HG03442 (cell line): ENCODE measurements around the gene FHAD1.
A peak's percentile ranks its signal among the peaks of the same experiment; 100 is the strongest.

Experiments
- ATAC-seq: cut with Tn5 transposase; IDR thresholded peaks from one replicate; pipeline ENCODE4 v1.9.1; 2021; ENCODE audit warnings: mild to moderate bottlenecking, moderate library complexity; ENCODE audit not compliant: unreplicated experiment

Gene FHAD1

DNA sequence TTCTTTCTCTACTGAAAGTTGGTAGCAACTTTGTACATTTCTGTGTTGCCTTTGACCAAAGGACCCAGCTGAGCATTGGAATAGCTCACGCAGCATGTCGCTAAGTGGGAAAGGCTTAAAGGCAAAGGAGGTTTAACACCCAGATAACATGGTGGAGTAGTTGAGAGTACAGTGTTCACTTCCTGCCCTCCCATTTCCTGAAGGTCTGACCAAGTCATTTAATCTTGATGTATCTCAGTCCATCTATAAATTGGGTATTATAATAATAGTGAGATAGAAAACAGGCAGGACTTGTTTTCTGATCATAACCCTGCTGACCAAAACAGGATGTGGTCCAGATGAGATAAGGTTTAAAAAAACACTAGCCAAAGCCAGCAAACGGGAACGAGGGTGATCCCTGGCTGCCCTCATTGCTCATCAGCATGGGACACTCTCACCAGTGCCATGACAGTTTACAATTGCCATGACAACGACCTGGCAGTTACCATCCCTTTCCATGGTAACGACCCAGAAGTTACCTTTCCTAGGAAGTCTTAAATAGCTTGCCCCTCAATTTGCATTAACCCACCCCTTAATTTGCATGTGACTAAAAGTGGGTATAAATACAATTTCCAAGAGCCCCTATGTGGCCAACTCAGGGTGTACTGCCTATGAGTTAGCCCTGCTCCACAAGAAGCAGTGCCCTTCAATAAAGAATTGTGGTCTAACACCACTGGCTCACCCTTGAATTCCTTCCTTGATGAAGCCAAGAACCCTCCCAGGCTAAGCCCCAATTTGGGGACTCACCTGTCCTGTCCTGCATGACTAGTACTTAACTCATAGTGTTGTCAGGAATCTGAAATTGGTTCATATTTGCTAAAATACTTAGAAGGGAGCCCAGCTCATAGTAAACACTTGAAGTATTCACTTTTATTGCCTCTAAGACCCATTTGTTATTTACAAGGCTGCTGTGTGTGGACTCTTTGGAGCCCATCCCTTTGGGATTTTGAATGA, 28.4 kb upstream of the FHAD1 start:
- no peak for ATAC-seq

DNA sequence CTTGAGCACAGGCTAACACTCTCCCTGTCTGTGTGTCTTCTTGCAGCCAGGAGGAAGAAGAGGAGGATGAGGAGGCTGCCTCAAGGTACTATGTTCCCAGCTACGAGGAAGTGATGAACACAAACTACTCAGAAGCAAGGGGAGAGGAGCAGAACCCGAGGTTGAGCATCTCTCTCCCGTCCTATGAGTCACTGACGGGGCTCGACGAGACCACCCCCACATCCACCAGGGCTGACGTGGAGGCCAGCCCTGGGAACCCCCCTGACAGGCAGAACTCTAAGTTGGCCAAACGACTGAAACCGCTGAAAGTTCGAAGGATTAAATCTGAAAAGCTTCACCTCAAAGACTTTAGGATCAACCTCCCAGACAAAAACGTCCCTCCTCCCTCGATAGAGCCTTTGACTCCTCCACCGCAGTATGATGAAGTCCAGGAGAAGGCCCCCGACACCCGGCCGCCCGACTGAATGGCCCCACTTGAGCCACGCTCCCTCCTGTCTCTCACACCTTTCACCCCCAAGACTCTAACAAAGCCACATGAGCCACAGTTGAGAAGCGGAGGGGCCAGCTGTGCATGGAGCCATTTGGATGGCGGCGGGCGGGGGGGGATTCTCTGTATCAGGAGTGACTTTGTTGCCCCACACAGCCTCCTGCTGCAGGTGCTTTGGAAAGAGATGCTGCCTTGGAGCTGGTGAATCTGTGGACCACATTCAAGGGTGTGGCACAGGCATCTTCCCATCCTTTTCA, 27.6 kb upstream of the FHAD1 start:
- no peak for ATAC-seq

DNA sequence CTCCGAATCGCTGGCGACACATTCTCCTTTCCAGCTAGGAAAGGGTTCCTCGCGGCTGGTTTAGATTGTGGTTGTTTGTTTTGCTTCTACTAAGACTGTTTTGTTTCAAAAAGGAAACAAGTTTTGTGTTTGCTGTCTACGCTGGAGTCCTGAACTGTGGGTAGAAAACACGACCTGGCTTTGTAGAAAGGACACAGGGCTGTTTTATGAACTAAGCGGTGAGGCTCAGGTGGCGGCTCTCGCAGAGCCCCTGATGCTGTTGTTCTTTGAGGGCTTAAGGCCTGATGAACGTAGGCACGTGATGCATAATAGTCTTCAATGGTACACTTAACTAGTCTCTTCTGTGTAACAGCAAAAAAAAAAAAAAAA, 27.0 kb upstream of the FHAD1 start:
- no peak for ATAC-seq

DNA sequence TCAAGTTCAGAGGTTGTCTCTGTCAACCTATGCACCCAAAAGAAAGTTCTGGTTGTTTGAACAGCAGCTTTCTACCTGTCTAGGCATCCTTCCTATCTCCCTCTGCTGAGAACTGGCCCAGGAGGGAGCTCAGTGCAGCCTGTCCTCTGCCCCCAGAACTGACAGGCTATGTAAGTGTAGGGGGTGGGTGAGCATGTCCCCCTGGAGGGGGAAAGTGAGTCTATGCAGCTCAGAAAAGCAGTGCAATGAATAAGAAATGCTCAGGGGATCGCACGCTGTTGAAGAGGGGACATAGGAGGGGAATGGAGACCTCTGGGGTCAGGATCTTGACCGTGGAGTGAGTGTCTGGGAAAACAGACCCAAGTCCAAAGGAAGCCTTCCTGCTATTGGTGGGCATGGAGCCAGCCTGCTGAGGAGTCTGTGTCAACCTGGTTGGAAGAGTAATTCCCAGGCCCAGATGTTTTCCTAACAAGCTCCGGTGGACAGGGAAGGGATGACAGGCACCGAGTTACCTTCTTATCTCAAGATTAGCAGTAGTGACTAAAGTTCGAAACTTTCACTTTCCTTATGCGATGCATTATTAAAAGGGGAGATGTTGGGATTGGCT, 26.1 kb upstream of the FHAD1 start:
- no peak for ATAC-seq

DNA sequence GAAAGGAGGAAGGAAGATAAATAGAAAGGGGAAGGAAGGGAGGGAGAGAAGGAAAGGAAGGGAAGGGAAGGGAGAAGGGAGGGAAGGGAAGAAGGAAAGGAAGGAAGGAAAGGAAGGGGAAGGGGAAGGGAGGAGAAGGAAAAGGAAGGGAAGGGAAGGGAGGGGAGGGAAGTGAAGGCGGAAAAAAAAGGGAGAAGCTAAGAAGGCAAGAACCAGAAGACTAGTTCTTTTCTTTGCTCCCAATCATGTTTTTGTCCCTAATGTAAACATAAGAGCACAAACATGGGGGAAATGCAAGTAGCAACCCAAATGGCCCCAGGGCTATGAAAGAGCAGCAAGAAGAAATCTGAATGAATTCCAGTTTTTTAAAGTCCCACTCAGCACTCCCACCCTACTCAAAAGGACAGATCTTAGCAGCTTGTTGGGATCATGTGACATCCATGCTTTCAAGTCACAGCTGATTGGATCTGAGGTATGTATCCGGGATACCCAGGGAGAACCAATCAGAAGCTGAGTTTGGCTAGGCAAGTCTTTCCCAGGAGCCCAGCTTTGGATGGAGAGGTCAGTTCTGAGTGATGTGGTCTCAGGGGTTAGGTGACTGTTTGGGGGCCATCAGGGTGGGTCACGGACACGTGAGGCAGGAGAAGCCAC, 24.2 kb upstream of the FHAD1 start:
- ATAC-seq: no peak

DNA sequence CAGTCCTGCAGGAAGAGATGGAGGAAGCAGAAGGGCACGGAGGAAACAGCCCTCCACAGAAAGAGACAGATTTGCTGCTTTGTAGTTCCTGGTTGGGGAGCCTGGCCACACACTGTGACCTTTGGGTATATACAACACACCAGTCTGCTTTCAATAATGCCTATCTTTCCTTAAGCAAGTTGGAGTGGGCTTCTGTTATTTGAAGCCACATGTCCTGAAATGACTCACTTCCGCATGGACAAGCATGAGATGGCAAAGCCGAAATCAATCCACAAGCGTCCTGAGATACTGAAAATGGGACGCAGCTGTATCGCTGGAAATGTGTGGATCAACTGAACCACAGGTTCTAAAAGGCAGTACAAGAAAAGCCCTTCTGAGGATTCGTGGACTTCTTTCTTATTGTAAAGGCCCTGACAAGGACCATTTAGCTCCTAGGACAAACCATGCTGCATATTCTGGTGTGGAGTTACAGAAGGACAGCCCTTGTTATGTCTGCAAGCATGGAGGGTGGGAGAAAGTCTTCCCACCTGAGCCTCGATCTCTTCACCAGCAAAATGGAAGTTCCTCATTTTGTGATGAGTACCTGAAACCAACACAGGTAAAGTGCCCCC, 22.7 kb upstream of the FHAD1 start:
- no peak for ATAC-seq

DNA sequence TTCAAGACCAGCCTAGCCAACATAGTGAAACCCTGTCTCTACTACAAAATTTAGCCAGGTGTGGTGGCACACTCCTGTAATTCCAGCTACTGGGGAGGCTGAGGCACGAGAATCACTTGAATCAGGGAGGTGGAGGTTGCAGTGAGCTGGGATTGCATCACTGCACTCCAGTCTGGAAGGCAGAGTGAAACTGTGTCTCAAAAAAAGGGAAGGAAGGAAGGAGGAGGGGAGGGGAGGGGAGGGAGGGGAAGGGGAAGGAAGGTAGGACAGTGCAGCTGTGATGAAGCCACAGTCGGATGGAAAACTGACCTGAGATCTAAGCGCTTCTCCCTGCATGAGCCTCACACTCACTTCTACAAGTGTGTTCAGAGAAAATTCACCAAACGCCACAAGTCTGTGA, 22.0 kb upstream of the FHAD1 start:
- no peak for ATAC-seq

DNA sequence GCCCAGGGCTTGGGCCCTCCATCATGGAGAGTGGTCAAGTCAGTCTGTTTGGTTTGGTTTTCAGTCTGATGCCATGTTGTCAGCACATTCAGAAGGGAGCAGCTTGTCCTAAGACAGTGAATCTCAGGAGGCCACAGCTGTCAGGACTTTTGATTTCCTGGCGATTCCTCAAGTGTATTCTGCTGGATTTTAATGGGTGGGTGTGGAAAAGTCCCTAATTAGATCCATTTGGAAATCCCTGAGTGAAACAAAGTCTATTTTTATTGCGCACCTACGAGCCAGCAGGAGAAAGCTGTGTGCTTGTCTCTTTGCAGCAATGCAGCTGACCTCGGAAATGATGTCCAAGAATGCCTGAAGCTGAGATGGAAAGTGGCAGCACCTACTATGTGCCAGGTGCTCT, 21.6 kb upstream of the FHAD1 start:
- no peak for ATAC-seq

DNA sequence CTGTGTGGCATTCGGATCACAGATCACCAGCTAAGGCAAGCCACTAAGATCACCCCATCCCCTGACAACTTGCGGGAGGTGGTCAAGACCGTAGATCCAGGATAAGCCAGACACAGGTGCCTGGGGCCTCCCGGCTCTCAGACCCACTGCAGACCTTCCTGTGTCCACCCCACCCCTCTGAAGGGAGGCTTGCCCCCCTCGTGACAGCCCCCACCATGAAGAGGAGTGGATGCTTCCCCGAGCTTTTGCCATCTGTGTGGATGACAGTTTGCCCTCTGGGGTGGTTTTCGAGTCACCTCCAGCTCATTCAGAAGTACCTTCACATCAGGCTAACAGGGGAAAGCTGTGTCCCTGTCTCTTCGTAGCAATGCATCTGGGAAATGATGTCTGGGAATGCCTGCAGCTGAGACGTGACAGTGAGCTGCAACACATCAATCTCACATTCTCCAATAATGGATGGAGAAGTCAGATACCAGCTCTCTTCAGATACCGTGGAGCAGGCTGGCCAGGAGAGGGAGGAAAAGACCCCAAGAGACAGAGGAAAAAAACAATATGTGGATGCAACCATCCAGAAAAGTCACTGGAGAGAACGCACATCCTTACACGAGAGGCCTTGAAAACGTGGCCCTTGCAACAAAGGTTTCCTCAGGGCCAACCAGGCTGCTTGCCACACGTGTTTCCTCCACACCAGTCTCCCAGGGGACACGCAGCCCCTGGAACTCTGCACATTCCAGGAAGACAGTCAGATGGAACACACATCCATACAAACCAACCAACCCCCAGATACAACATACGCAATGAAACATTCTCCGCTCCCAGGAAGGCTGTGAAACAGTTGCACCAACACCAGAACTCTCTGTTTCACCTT, 20.4 kb upstream of the FHAD1 start:
- no peak for ATAC-seq

DNA sequence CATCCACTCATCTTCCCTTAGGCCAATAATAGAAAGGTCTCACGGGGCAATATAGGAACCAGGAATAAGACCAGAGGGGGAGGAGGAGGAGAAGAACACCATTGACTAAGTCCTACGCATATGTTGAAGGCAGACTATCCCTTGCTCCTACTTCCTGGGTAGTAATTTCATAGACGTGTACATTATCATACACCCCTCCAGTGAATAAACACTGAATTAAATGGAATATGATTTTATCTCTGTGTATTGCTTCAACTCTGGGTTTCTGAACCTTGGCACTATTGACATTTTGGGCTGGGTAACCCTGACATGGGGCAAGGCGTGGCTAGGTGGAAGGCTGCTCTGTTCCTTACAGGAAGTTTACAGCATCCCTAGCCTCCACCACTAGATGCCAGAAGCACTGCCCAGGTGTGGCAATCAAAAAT, 17.3 kb upstream of the FHAD1 start:
- no peak for ATAC-seq

DNA sequence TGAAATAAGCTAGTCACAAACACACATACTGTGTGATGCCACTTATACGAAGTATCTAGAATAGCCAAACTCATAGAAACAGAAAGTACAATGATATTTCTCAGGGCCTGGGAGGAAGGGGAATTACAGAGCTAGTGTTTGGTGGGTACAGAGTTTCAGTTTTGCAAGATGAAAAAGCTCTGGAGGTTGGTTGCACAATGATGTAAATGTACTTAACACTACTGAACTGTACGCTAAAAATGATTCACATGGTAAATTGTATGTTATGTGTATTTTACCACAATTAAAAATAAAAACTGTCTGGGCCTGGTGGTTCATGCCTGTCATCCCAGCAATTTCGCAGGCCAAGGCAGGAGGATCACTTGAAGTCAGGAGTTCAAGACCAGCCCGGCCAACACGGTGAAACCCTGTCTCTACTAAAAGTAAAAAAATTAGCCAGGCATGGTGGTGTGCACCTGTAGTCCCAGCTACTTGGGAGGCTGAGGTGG, 15.3 kb upstream of the FHAD1 start:
- ATAC-seq: peak; percentile 87

DNA sequence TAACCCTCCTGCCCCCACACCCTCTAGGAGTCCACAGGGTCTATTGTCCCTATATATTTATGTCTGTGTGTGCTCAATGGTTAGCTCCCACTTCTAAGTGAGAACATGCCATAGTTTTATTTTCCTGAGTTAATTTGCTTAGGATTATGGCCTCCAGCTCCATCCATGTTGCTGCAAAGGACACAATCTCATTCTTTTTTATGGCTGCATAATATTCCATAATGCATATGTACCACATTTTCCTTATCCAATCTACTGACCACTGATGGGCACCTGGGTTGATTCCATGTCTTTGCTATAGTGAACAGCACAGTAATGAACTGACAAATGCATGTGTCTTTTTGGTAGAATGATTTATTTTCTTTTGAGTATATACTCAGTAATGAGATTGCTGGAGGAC, 13.3 kb upstream of the FHAD1 start:
- ATAC-seq: no peak

DNA sequence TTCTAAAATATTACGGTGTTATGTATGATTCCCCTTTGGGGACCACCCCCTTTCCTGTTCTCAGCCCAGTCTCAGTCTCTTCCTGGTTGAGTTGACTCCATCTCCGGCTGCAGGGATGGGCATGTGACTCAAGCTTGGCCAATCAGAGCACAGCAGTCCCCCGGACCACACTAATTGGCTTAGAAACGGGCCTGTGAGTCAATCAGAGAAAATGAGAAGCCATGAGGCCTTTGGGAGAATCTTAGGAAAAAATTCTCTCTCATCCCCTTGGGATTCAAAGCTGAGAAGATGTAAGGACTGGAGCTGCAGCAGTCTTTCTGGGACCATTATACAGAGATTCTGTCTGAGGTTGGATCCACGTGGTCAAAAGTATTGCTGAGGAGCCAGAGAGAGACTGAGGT, 10.7 kb upstream of the FHAD1 start:
- no peak for ATAC-seq

DNA sequence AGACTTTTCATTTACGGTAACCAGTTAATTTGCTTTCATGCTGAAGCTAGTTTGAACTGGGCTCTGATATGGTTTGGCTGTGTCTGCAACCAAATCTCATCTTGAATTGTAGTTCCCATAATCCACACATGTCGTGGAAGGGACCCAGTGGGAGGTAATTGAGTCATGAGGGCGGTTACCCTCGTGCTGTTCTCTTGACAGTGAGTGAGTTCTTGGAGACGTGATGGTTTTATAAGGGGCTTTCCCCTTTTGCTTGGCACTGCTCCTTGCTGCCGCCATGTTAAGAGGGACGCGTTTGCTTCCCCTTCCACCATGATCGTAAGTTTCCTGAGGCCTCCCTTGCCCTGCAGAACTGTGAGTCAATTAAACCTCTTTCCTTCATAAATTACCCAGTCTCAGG, 10.3 kb upstream of the FHAD1 start:
- ATAC-seq: no peak

DNA sequence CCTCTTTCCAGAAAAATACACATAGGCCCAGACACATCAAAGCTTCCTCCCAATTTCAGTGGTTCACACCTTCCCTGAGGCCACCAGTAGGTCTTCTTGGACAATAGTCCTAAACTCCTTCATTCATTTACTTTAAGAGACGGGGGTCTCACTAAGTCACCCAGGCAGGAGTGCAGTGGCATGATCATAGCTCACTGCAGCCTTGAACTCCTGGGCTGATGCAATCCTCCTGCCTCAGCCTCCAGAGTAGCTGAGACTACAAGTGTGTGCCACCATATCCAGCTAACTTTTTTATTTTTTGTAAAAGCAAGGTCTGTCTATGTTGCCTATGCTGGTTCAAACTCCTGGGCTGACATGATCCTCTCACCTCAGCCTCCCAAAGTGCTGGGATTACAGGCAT, 8.2 kb upstream of the FHAD1 start:
- no peak for ATAC-seq

DNA sequence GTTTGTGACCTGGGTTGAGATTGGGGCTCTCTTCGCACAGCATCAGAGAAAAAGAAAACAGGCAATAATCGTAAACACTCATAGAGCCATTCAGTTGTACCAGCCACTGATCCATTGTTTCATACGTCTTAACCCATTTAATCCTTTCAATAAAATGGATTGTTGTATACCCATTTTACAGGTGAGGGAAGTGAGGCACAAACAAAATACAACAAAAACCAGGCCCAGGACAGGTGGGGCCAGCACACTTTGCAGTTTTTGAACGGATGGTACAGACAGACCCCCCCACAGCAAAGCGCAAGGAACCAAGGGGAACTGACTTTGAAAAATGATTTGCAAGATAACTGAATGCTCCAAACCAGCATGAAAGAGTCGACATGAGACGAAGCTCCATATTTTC, 4.3 kb upstream of the FHAD1 start:
- ATAC-seq: no peak

DNA sequence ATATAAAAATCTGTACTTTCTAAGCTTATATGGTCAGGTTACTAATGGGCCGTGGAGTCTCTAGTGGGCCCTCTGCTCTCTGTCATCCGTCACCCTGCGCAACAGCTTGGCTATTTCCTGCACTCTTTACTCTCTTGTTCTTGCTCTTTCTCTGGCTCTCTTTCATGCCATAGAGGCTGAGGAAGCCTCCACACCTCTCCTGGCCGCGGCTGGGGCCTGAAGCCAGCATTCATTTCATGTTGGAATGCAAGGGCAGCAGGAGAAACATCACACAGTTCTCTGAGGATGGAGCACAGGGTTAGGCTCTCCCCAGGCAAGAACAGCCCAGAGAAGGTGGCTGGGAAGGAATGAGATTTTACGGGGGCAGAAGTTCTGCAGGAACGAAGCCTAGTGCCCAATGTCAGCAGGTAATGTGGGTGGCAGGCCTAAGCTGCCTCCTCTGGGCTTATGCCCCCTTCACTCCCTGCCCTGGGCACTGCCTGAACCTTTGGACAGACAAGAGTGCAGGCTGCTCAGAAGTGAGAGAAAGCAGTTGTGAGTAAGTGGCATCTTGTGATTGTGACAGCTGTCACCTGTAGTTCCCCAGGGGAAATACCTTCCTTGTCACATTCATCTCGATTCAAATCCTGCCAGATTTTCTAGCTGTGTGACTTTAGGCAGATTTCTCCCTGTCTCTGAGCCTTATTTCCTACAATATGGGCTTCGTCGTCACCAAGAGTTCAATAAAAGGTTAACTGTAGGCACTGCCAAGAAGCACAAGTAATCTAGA, 3.6 kb upstream of the FHAD1 start:
- ATAC-seq: no peak

DNA sequence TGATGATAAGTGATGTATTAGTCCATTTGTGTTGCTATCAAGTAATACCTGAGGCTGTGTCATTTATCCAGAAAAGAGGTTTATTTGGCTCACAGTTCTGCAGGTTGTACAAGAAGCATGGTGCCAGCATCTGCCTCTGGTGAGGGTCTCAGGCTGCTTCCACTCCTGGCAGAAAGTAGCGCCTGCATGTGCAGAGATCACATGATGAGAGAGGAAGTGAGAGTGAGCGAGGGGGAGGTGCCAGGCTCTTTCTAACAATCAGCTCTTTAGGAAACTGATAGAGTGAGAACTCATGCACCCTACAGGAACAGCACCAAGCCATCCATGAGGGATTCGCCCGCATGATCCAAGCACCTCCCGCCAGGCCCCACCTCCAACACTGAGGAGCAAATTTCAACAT, 2.2 kb upstream of the FHAD1 start:
- no peak for ATAC-seq
